OCI-LY7 (cell line): ENCODE measurements around the gene TASP1.

ENCODE experiments used
- CTCF ChIP-seq: fragments of 200-600 bp; sonication (generic); conservative IDR thresholded peaks from 2 replicates; pipeline ENCODE4 v1.5.1; 2014; ENCODE audit warnings: mild to moderate bottlenecking, antibody characterized with exemption, low read length, moderate library complexity, mixed read lengths
- EZH2phosphoT487 ChIP-seq: fragments of 200-600 bp; sonication (generic); IDR thresholded peaks from 2 replicates; pipeline ENCODE4 v1.6.1; 2018; ENCODE audit warnings: low read depth, borderline replicate concordance, mild to moderate bottlenecking, mixed run types, antibody characterized with exemption, low read length, moderate library complexity, mixed read lengths

DNA sequence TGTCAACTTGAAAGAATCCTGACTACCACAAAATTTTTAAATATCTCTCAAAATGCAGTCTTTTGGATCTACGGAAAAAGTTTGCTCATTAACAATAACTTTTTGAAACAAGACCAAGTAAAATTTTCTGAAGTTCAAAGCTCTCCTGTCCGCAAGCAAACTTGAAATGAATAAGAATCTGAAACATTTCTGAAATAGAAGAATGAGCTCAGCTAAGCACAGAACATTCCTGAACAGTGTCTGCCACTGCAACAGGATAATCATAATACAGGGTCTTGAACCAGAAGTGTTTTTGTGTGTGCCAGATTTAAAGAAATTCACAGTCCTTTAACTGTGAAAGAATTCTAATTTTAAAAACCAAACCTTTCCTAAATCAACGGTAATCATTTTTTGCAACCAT is 49.1 kb upstream of the TASP1 start:
- TF ChIP-seq CTCF (no peak), EZH2phosphoT487 (no peak)
